Measurements from ENCODE around the gene EGFL7. TPM values are rescaled to one million over a fixed set of nuclear protein-coding genes. Genes with fewer than 3 reads are reported as not detected.
"Not testable (repeated sequence)": the region's sequence is repeated elsewhere in the genome, so short reads cannot be mapped to it uniquely, and the experiment has no call there.

The EGFL7 gene
- total RNA-seq, 1 donor from 2014 or later: 1.0 TPM

GRCh38 chr9:136696502-136696901 is 33.8 kb downstream of the EGFL7 start:
- intact Hi-C loops (cut with micrococcal nuclease): no loop called here

- intact Hi-C loops (cut with micrococcal nuclease): no loop called here
Measured at GRCh38 chr9:136697146-136697820, 34.6 kb downstream of the EGFL7 start.

GRCh38 chr9:136697821-136698526 is 35.3 kb downstream of the EGFL7 start:
- intact Hi-C loops (cut with micrococcal nuclease): no loop called here

- intact Hi-C loops (cut with micrococcal nuclease): no loop called here
Measured at GRCh38 chr9:136698635-136699246, 36.0 kb downstream of the EGFL7 start.

- intact Hi-C loops (cut with micrococcal nuclease): no loop called here
Measured at GRCh38 chr9:136700304-136700703, 37.6 kb downstream of the EGFL7 start.

GRCh38 chr9:136700959-136701667 is 38.4 kb downstream of the EGFL7 start:
- intact Hi-C loops (cut with micrococcal nuclease): loop anchor here (1.0 kb wide), 2 partner anchors 14 to 26 kb away; partner anchors contain the start of gene AGPAT2

GRCh38 chr9:136701668-136702053 is 38.9 kb downstream of the EGFL7 start:
- intact Hi-C loops (cut with micrococcal nuclease): loop anchor here (1.0 kb wide), 2 partner anchors 14 to 26 kb away; partner anchors contain the start of gene AGPAT2

- intact Hi-C loops (cut with micrococcal nuclease): no loop called here
Measured at GRCh38 chr9:136703276-136703860, 40.7 kb downstream of the EGFL7 start.

GRCh38 chr9:136704741-136705140 is 42.0 kb downstream of the EGFL7 start:
- intact Hi-C loops (cut with micrococcal nuclease): not testable (repeated sequence)

- intact Hi-C loops (cut with micrococcal nuclease): no loop called here
Measured at GRCh38 chr9:136705564-136705963, 42.8 kb downstream of the EGFL7 start.

GRCh38 chr9:136707011-136707410 is 44.3 kb downstream of the EGFL7 start:
- intact Hi-C loops (cut with micrococcal nuclease): no loop called here

GRCh38 chr9:136707849-136708517 is 45.3 kb downstream of the EGFL7 start:
- intact Hi-C loops (cut with micrococcal nuclease): no loop called here

GRCh38 chr9:136709454-136710109 is 46.9 kb downstream of the EGFL7 start:
- intact Hi-C loops (cut with micrococcal nuclease): no loop called here

- intact Hi-C loops (cut with micrococcal nuclease): no loop called here
Measured at GRCh38 chr9:136710543-136710942, 47.8 kb downstream of the EGFL7 start.

GRCh38 chr9:136711219-136711648 is 48.5 kb downstream of the EGFL7 start:
- intact Hi-C loops (cut with micrococcal nuclease): not testable (repeated sequence)

GRCh38 chr9:136711751-136712689 is 49.3 kb downstream of the EGFL7 start, which contains the start of gene DIPK1B:
Gene DIPK1B (plus strand): TSS chr9:136712572. CDS start chr9:136712666, 94 bp downstream.
- intact Hi-C loops (cut with micrococcal nuclease): loop anchor here (1.0 kb wide), 1 partner anchor 25 kb away; the partner anchor contains the start of gene AGPAT2

- intact Hi-C loops (cut with micrococcal nuclease): loop anchor here (1.0 kb wide), 1 partner anchor 26 kb away; the partner anchor contains the start of gene AGPAT2
Measured at GRCh38 chr9:136712690-136713544, 50.2 kb downstream of the EGFL7 start.

GRCh38 chr9:136713550-136713949 is 50.8 kb downstream of the EGFL7 start:
- intact Hi-C loops (cut with micrococcal nuclease): no loop called here
